Cerebellar nuclear complex (tissue), 1 donor: Measurements from ENCODE around the gene SLC66A1.
"Not testable (repeated sequence)": the region's sequence is repeated elsewhere in the genome, so short reads cannot be mapped to it uniquely, and the experiment has no call there.

Source experiments
- DNase-seq, 2 experiments: peaks; one replicate each; lab custom pipeline; 2025; lab: John Stamatoyannopoulos, UW

SLC66A1 gene

DNA sequence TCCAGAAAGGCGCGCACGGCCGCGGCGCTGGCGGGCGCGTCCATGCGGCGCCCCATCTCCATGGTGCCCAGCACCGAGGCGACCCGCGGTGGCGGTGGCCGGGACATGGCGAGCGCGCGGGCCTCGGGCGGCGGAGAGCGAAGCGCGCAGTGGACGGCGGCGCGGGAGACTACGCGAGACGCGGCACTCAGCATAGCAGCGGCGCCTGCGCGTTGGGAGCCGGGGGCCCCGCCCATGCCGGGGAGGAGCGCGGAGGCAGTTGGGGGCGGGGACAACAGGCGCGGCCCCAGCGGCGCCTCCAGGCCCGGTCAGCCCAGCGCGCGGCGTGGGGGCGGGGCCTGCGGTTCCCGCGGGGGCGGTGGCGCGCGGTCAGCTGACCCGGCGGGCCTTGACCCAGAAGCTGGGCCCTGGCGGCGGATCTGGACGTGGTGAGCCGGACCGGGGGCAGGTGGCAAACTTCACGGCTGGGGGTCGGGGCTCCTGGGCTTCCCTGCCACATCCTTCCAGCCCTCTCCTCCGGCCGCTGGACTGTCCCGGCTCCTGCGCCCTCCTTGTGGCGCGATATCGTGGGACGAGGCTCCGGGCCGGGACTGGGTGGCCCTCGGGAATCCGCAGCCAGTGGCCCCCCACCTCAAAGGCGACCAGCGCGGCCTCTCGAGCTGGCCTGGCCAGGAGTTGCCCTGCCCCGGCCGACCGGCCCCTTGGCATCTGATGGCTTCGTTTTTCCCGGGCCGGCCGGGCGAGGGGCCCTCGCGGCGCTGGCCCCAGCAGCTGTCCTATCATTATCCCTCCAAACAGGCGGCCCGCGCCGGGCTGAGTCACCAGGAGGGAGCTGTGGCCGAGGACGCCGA is at the start of gene SLC66A1, which contains the start of gene AKR7A2:
SLC66A1 (plus strand) TSS at position 396 of the 851 bp plus-strand sequence. CDS start 5,352 bp downstream, outside the sequence.
AKR7A2 (minus strand) TSS at position 214 of the 851 bp plus-strand sequence; CDS start at position 194, 20 bp downstream.
- DNase-seq = peak; percentile 39 to 72

DNA sequence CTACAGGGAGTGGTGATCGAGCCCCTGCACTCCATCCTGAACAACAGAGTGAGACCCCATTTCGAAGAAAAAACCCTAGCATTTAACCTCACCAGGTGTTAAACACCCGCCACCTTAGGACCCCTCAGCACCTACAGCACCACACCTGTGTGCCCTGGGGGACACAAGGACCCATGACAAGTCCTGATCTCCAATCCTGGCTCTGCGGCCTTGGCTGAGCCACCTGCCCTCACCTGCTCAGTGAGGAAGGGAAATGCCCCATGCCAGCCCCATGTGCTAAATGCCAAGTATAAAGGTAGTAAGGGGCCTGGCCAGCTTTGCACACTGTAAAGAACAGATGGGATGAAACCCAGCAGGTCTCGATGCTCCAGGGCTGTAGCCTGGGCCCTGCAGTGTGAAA is 49.4 kb upstream of the SLC66A1 start:
- no peak for DNase-seq

GRCh38 chr1:19268445-19268844 is 43.7 kb upstream of the SLC66A1 start:
- DNase-seq = no peak

DNA sequence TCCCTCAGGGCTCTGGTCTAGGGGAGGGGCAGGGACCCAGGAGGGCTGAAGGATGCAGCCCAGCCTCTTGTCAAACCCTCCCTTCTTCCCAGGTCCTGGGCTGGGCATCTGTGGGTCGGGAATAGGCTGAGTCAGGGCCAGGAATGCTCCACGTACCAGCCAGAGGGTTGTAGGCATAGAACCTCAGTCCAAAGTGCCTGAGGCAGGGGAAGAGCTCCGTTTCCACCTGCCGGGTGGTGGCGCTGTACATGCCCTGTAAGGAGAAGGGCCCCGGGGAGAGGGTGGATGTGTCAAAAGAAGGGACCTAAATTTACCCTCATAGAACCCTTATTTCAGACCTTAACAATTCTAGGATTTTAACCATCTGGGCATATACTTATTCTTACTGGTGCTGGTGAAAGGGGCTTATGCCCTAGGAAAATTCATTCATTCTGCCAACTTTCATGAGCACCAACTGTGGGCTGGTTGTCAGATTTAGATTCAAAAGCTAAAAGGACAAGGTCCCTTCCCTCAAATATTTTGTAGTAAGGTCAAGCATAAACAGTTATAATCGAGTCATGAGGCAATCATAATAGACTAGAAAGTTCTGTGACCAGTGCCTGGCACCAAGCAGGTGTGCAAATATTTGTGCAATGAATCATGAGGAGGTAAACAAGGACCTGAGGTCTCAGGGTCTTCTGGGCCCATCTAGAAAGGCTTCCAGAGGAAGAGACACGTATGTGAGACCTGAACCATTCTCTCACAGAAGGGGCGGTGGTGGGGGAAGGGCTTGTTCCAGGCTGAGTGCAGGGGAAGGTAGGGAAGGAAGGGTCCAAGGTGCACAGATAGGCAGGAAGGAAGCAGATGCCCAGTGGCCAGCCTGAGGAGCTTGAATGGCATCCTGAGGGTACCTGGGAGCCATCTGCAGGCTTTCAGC is 42.4 kb upstream of the SLC66A1 start:
- DNase-seq = not testable (repeated sequence)

DNA sequence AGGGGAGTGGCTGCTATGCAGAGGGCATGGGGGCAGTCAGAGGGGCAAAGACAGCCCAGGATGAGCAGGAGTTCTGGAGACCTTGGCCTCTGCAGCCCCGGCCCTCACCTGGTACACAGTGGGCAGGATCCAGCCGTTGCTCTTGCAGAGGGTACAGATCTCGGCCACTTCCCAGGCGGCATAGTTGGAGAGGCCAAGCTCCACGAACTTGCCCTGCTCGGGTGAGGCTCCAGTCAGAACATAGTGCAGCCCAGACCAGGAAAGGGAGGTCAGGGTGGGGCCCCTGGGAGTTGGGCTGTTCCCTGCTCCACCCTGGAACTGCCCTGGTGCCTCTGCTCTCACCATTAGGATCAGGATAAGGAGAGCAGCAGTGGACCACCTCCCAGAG is 41.8 kb upstream of the SLC66A1 start:
- DNase-seq = not testable (repeated sequence)

DNA sequence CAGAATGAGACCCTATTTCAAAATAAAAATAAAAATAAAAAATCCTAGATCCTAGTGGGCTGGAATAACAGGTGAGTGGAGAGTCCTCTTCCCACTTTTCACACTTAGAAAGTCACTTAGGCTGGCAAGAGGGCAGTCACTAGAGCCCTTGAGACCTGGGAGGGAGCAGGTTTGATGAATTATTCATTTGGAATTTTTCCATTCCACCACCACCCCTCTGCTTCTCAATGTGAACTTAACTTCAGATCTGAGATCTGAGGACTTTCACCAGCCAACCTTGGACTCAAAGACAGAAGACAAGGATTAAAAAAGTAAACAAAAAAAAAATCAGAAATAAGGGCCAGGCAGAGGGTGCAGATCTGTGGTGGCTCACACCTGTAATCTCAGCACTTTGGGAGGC is 40.1 kb upstream of the SLC66A1 start:
- no peak for DNase-seq

DNA sequence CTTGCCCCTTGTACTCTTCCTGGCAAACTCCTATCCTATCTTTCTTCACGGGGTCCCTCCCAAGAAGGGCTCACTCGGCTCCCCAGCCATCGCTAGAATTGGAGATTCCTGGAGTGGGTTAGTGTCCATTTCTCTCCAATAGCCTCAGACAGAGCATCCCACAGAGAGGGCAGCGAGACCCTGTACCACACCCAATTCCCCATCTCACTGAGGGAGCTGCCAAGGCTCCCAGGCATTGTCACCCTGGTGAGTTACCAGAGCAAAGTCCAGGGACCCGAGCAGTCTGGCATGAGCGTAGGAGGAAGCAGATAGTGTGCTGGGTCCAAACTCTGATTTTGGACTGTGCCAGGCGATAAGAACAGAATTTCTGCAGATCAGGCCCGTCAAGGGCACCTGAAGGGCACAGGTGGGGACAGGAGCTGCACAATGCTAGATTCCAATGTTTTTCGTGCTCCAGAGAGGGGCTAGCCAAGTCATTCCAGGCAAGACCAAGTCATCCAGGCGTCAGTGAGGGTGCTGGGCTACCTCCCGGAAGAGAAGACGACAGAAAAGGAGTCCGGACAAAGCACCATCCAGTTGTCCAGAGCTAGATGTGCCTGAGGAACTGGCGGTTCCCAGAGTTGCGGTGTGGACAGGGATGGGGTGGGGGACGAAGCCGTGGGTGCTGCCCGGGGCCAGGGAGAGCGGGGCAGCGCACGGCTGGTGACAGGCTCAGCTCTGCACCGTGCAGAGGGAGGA is 38.9 kb upstream of the SLC66A1 start:
- no peak for DNase-seq

DNA sequence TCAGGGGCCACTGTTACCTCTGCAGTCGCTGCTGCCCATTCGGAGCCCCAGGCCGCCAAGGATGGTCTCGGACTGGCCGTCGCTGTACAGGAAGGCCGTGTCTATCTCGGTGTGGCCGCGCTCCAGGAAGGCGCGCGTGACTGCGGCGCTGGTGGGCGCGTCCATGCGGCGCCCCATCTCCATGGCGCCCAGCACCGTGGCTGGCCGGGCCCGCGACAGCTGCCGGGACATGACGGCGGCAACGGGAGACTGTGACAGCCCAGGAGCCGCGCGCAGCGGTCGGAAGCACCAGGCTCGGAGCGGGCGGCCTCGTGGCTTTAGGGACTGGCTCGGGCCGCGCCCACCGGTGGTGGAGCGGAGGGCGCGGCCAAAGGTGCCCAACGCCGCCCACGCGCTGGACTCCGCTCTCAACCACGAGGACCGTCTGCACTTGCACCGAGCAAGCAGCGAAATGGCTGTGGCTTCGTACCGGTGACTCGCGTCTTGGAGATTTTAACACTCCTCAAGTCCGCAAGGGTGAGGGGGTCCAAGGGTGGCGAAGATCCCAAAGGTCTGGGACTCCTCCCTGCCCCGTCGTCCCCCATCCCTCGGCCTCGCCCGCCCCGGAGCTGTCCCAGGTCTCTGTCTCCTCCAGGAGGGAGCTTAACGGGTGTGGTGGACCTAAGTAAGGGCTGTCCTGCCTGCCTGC is 38.1 kb upstream of the SLC66A1 start:
- not testable (repeated sequence) for DNase-seq

GRCh38 chr1:19274636-19275035 is 37.5 kb upstream of the SLC66A1 start:
- DNase-seq = no peak

- no peak for DNase-seq
These were observed 28.2 kb upstream of the SLC66A1 start for GRCh38 chr1:19283891-19284290.

DNA sequence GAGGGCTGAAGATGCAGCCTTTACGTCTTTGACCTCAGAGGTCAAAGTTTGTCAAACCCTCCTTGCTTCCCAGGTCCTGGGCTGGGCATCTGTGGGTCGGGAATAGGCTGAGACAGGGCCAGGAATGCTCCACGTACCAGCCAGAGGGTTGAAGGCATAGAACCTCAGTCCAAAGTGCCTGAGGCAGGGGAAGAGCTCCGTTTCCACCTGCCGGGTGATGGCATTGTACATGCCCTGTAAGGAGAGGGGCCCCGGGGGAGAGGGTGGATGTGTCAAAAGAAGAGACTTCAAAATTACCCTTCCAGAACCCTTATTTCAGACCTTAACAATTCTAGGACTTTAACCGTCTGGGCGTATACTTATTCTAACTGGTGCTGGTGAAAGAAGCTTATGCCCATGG is 27.2 kb upstream of the SLC66A1 start:
- DNase-seq = no peak

DNA sequence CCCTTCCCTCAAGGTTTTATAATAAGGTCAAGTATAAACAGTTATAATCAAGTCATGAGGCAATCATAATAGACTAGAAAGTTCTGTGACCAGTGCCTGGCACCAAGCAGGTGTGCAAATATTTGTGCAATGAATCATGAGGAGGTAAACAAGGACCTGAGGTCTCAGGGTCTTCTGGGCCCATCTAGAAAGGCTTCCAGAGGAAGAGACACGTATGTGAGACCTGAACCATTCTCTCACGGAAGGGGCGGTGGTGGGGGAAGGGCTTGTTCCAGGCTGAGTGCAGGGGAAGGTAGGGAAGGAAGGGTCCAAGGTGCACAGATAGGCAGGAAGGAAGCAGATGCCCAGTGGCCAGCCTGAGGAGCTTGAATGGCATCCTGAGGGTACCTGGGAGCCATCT is 26.8 kb upstream of the SLC66A1 start:
- DNase-seq = not testable (repeated sequence)

DNA sequence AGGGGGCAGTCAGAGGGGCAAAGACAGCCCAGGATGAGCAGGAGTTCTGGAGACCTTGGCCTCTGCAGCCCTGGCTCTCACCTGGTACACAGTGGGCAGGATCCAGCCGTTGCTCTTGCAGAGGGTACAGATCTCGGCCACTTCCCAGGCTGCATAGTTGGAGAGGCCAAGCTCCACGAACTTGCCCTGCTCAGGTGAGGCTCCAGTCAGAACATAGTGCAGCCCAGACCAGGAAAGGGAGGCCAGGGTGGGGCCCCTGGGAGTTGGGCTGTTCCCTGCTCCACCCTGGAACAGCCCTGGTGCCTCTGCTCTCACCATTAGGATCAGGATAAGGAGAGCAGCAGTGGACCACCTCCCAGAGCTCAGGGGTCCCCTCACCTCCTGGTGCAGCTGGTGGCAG is 26.3 kb upstream of the SLC66A1 start:
- DNase-seq = not testable (repeated sequence)

DNA sequence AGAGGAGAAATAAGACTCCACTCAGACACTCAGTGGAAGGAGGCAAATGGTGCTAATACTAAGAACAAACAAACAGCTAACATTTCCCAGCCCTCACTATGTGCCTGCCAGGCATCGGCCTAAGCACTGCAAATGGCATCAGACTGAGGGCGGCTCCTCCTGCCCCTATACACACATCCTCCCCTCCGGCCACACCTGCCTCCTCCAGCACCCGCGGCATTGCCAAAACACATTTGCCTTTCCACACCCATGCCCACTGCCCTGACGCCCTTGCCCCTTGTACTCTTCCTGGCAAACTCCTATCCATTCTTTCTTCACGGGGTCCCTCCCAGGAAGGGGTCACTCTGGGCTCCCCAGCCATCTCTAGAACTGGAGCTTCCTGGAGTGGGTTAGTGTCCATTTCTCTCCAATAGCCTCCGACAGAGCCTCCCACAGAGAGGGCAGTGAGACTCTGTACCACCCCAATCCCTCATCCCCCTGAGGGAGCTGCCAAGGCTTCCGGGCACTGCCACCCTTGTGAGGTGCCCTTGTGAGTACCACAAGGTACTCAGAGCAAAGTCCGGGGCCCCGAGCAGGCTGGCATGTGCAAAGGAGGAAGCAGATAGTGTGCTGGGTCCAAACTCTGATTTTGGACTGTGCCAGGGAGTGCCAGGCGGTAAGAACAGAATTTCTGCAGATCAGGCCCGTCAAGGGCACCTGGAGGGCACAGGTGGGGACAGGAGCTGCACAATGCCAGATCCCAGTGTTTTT is 24.5 kb upstream of the SLC66A1 start:
- no peak for DNase-seq

DNA sequence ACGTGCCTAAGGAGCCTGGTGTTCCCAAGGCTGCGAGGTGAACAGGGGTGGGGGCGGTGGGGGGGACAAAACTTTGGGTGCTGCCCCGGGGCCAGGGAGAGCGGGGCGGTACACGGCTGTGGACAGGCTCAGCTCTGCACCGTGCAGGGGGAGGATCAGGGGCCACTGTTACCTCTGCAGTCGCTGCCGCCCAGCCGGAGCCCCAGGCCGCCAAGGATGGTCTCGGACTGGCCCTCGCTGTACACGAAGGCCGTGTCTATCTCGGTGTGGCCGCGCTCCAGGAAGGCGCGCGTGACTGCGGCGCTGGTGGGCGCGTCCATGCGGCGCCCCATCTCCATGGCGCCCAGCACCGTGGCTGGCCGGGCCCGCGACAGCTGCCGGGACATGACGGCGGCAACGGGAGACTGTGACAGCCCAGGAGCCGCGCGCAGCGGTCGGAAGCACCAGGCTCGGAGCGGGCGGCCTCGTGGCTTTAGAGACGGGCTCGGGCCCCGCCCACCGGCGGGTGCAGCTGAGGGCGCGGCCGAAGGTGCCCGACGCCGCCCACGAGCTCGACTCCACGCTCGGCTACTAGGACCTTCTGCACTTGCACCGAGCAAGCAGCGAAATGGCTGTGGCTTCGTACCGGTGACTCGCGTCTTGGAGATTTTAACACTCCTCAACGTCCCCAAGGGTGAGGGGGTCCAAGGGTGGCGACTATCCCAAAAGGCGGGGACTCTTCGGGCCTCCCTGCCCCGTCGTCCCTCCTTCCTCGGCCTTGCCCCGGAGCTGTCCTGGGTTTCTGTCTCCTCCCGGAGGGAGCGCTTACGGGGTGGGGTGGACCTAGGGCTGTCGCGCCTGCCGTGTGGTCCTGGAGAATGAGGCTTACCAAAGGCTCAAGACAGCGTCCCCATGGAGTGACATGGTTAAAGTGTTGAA is 23.5 kb upstream of the SLC66A1 start, which contains the start of gene AKR7A3:
AKR7A3 (minus strand) TSS at position 447 of the 918 bp plus-strand sequence; CDS start at position 386, 61 bp downstream.
- not testable (repeated sequence) for DNase-seq

DNA sequence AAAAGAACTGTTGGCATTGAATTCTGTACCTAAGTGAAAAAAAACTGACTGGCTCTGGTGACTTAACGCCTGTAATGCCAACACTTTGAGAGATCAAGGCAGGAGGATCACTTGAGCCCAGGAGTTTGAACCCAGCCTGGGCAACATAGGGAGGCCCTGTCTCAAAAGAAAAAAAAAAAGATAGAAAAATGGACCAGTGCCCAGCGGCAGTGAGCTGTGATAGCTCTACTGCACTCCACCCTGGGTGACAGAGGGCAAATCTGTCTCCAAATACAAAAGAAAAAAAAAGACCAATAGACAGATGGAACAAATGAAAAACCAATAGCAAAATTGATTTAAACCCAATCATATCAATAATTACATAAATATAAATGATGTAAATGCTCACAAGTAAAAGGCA is 22.9 kb upstream of the SLC66A1 start:
- DNase-seq = no peak

GRCh38 chr1:19294638-19295037 is 17.5 kb upstream of the SLC66A1 start:
- DNase-seq = no peak

GRCh38 chr1:19300211-19300610 is 11.9 kb upstream of the SLC66A1 start:
- DNase-seq = no peak

GRCh38 chr1:19304081-19304480 is 8.0 kb upstream of the SLC66A1 start:
- not testable (repeated sequence) for DNase-seq
